K562 (cell line): ENCODE measurements around the gene SNX9. TPM values are rescaled to one million over a fixed set of nuclear protein-coding genes. Genes with fewer than 3 reads are reported as not detected.

Source experiments
- ARNT ChIP-seq, 2 experiments: fragments of 450-650 bp; IDR thresholded peaks; 2 replicates each; pipeline ENCODE4 v1.6.1; 2016; ENCODE audit warnings: mild to moderate bottlenecking in 1 of 2
- ATF7 ChIP-seq: fragments of 450-650 bp; IDR thresholded peaks from 2 replicates; pipeline ENCODE4 v1.7.1; 2014; ENCODE audit warnings: mild to moderate bottlenecking, moderate library complexity
- CBFA2T3 ChIP-seq: fragments of 450-650 bp; IDR thresholded peaks from 2 replicates; pipeline ENCODE4 v1.6.1; 2017
- CHCHD3 ChIP-seq: fragments of 250-450 bp; sonication (Bioruptor Pico); IDR thresholded peaks from 2 replicates; pipeline ENCODE4 v2.1.2; 2022; ENCODE audit warnings: mild to moderate bottlenecking
- E2F6 ChIP-seq, 2 experiments: IDR thresholded peaks; 2 replicates each; pipeline ENCODE4 v1.6.1; 2011; ENCODE audit warnings: borderline replicate concordance in 1 of 2, control low read depth in 1 of 2, low read depth in 1 of 2, low read length in 1 of 2, mild to moderate bottlenecking in 1 of 2, mixed read lengths in 1 of 2, moderate library complexity in 1 of 2; ENCODE audit not compliant: insufficient read depth in 1 of 2, insufficient read length in 1 of 2, poor library complexity in 1 of 2, severe bottlenecking in 1 of 2; ENCODE audit errors: extremely low read depth in 1 of 2
- GTF2E2 ChIP-seq: fragments of 200-800 bp; sonication (Bioruptor generic); IDR thresholded peaks from 2 replicates; pipeline ENCODE4 v1.6.1; 2016; ENCODE audit warnings: missing genetic modification characterization, missing compliant biosample characterization
- HBP1 ChIP-seq: fragments of 450-650 bp; formaldehyde crosslinking; IDR thresholded peaks from 2 replicates; pipeline ENCODE4 v1.4.0; 2022; ENCODE audit warnings: missing genetic modification characterization
- MAFF ChIP-seq: IDR thresholded peaks from 2 replicates; pipeline ENCODE4 v1.6.1; 2012; ENCODE audit warnings: low read length, improper control_type of control experiment
- MAFG ChIP-seq: fragments of 450-650 bp; conservative IDR thresholded peaks from 2 replicates; pipeline ENCODE4 v1.6.1; 2016; ENCODE audit warnings: missing genetic modification characterization, missing compliant biosample characterization
- MIER1 ChIP-seq: fragments of 450-650 bp; IDR thresholded peaks from 2 replicates; pipeline ENCODE4 v1.6.1; 2016; ENCODE audit warnings: antibody characterized with exemption, mild to moderate bottlenecking, low read depth
- MYC ChIP-seq, 2 experiments: fragments of 250-450 bp in 1 of 2; sonication (Bioruptor Pico) in 1 of 2; IDR thresholded peaks; 2 replicates each; pipeline versions ENCODE4 v1.5.1 to v1.6.1; 2012 to 2021; ENCODE audit warnings: low read depth in 2 of 2, borderline replicate concordance in 1 of 2, improper control_type of control experiment in 1 of 2, low read length in 1 of 2, mild to moderate bottlenecking in 1 of 2, moderate library complexity in 1 of 2
- NCOR1 ChIP-seq: fragments of 450-650 bp; IDR thresholded peaks from 2 replicates; pipeline ENCODE4 v1.6.1; 2016; ENCODE audit warnings: mild to moderate bottlenecking, moderate library complexity
- NFXL1 ChIP-seq: fragments of 450-650 bp; formaldehyde crosslinking; IDR thresholded peaks from 2 replicates; pipeline ENCODE4 v1.4.0; 2021; ENCODE audit warnings: mild to moderate bottlenecking
- PCBP2 ChIP-seq: fragments of 200-400 bp; formaldehyde crosslinking; IDR thresholded peaks from 2 replicates; pipeline ENCODE4 v1.6.1; 2018; ENCODE audit warnings: low read length, low read depth, mild to moderate bottlenecking, moderate library complexity; ENCODE audit not compliant: poor library complexity, severe bottlenecking
- PHF20 ChIP-seq: fragments of 450-650 bp; IDR thresholded peaks from 2 replicates; pipeline ENCODE4 v1.6.1; 2018; ENCODE audit not compliant: partially characterized antibody
- ZNF408 ChIP-seq: fragments of 250-450 bp; sonication (Bioruptor Pico); IDR thresholded peaks from 2 replicates; pipeline ENCODE4 v1.4.0; 2020; ENCODE audit warnings: low read depth, mild to moderate bottlenecking, moderate library complexity
- polyA plus RNA-seq, 8 experiments: library from polyadenylated mRNA; depleted of rRNA in 4 of 8; stranded (reverse) in 5 of 8; unstranded in 3 of 8; fragments of >200 nt; fragmentation: Nextera tagmentation in 2 of 8; fragmentation: Illumina TruSeq in 1 of 8; extraction: Ambion mirVana in 2 of 8; extraction: Trizol in 1 of 8; gene quantifications; 2 replicates each; pipeline versions ENCODE4 v1.2.1 to v1.2.3, GENCODE V29; 2011 to 2014; ENCODE audit warnings: inconsistent platforms in 1 of 8, missing spikeins in 1 of 8
- total RNA-seq, 7 experiments: library from RNA; depleted of rRNA in 6 of 7; stranded (reverse); fragments of >200 nt in 6 of 7; fragmentation: Illumina TruSeq in 2 of 7; extraction: Trizol in 2 of 7; gene quantifications; 2 replicates each; pipeline versions ENCODE4 v1.2.1 to v1.2.3, GENCODE V29; 2011 to 2021; ENCODE audit warnings: low replicate concordance in 1 of 7

The SNX9 gene
- total and polyA plus RNA-seq, 9 of the 15 experiments (the other 6 are each of a cell fraction or from before 2014, with no cell fraction given), result 6.0 to 81.7 (median 57.1) TPM

GRCh38 chr6:157840261-157840660, 17.2 kb downstream of the SNX9 start (continued):
- TF ChIP-seq ATF7 (no peak), PCBP2 (no peak), CBFA2T3 (no peak), MIER1 (no peak), E2F6 (IDR thresholded peaks at IDR 0.05; ENCODE audit: borderline replicate concordance in 1 of 2, extremely low read depth in 1 of 2, insufficient read depth in 1 of 2, insufficient read length in 1 of 2, low read depth in 1 of 2, low read length in 1 of 2, poor library complexity in 1 of 2, severe bottlenecking in 1 of 2) (no peak), GTF2E2 (tag) (no peak), MYC (IDR thresholded peaks at IDR 0.05; ENCODE audit: low read depth, low read length) (no peak), MYC (CRISPR knock-in tag; IDR thresholded peaks at IDR 0.05; ENCODE audit: borderline replicate concordance, low read depth) (no peak), MAFG (tag) (no peak), MAFF (no peak), NCOR1 (0 out of 2 replicates have a peak, but pooled peaks have one; percentile 8), NFXL1 (CRISPR knock-in tag) (no peak), ZNF408 (CRISPR knock-in tag) (no peak), PHF20 (no peak), ARNT (IDR thresholded peaks at IDR 0.05) (no peak), HBP1 (CRISPR knock-in tag) (0 out of 2 replicates have a peak, but pooled peaks have one; percentile 21), CHCHD3 (CRISPR knock-in tag) (no peak)
